ENCODE data around the gene ABTB1.

DNA sequence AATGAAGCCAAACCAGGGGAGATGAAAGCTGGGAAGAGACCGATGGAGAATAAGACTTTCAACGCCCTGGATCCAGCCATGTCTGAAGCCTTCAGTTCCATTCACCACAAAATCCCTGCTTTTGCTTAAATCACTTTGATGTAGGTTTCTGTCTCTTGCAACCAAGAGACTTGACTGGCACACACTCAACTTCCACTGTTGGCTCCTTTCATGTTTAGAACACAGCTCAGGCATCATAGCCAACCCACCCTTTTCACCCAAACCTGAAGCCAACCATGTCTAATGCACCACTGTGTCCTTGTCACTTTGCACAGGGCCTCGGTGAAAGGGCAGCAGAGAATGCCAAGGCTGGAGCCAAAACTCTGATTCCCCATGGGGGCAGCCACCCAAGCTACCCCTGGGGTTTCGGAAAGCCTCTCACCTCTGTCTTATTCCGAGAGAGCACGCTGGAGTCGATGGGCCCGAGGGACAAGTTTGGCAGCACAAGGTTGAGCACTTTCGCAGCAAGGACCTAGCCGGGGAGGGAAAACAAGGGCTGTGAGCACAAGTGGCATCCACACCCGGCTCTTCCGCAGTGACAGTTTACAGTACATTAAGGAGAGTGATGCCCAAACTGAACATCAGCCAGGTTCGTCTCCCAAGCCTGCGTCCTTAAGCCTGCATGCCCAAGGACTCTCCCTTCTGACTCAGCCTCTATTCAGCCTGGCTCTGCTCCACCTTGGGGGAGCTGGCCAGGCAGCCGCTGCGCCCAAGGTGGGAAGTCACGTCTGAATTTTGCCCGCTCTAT lies 37.6 kb downstream of the ABTB1 start:
- TF ChIP-seq, protein P1, sequence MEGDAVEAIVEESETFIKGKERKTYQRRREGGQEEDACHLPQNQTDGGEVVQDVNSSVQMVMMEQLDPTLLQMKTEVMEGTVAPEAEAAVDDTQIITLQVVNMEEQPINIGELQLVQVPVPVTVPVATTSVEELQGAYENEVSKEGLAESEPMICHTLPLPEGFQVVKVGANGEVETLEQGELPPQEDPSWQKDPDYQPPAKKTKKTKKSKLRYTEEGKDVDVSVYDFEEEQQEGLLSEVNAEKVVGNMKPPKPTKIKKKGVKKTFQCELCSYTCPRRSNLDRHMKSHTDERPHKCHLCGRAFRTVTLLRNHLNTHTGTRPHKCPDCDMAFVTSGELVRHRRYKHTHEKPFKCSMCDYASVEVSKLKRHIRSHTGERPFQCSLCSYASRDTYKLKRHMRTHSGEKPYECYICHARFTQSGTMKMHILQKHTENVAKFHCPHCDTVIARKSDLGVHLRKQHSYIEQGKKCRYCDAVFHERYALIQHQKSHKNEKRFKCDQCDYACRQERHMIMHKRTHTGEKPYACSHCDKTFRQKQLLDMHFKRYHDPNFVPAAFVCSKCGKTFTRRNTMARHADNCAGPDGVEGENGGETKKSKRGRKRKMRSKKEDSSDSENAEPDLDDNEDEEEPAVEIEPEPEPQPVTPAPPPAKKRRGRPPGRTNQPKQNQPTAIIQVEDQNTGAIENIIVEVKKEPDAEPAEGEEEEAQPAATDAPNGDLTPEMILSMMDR (IDR thresholded peaks at IDR 0.05), result no peak
- TF ChIP-seq POLR2A (IDR thresholded peaks at IDR 0.05), result no peak
